Measurements from ENCODE around the gene CEMIP. TPM values are rescaled to one million over a fixed set of nuclear protein-coding genes. Genes with fewer than 3 reads are reported as not detected.

CEMIP gene
- total RNA-seq, 2 experiments from 2014 or later, result not detected

- H2AFZ ChIP-seq (ENCODE audit: low read length), result no peak overlapping the region
- H3K4me3 ChIP-seq (ENCODE audit: low read depth, low read length, poor library complexity, severe bottlenecking), result no peak overlapping the region
- no TSS peak for BruUV-seq (replicated peaks)
- no peaks in the 10 kb centered on the region for H3K36me3 ChIP-seq (ENCODE audit: insufficient read depth, low read length)
- no peaks in the 10 kb centered on the region for H3K9me3 ChIP-seq (ENCODE audit: low read length)
- no peaks in the 10 kb centered on the region for H3K9me2 ChIP-seq (ENCODE audit: insufficient read depth, low read length)
- TF ChIP-seq EZH2phosphoT487 (IDR thresholded peaks at IDR 0.05; ENCODE audit: borderline replicate concordance, low read depth, low read length), result no peak
- no peak for TF ChIP-seq CTCF (conservative IDR thresholded peaks at IDR 0.05; ENCODE audit: low read length)
- no peak overlapping the region for H3K4me2 ChIP-seq (ENCODE audit: low read length)
- H4K20me1 ChIP-seq (ENCODE audit: insufficient read depth, low read length), result no peaks in the 10 kb centered on the region
- H3K4me1 ChIP-seq (ENCODE audit: insufficient read depth, low read length, poor library complexity, severe bottlenecking), result no peaks in the 10 kb centered on the region
- H3K27ac ChIP-seq (ENCODE audit: low read depth, low read length, poor library complexity, severe bottlenecking), result no peak overlapping the region
- POLR2A ChIA-PET, result interaction anchor here (0.6 to 0.7 kb wide), 2 partner anchors 166 to 1306 kb away, joined by 3 read pairs; no protein-coding TSS in a partner anchor
- intact Hi-C loops (cut with micrococcal nuclease; ENCODE audit: unreplicated experiment), result no loop called here
- H3K79me2 ChIP-seq (ENCODE audit: insufficient read depth, low read depth, low read length), result no peaks in the 10 kb centered on the region
- CTCF ChIA-PET (ENCODE audit: unreplicated experiment), result no interaction called here
- DNase-seq (ENCODE audit: low spot score), result no peak
These were observed 9.4 kb downstream of the CEMIP start for GRCh38 chr15:80788536-80788935.

GRCh38 chr15:80789296-80789695, 10.1 kb downstream of the CEMIP start:
- CTCF ChIA-PET (ENCODE audit: unreplicated experiment), result no interaction called here

More at GRCh38 chr15:80789296-80789695, 10.1 kb downstream of the CEMIP start:
- H3K4me2 ChIP-seq (ENCODE audit: low read length), result no peak overlapping the region
- no peaks in the 10 kb centered on the region for H3K79me2 ChIP-seq (ENCODE audit: insufficient read depth, low read depth, low read length)
- DNase-seq (ENCODE audit: low spot score), result no peak
- H2AFZ ChIP-seq (ENCODE audit: low read length), result no peak overlapping the region
- no peaks in the 10 kb centered on the region for H3K9me3 ChIP-seq (ENCODE audit: low read length)
- H3K36me3 ChIP-seq (ENCODE audit: insufficient read depth, low read length), result no peaks in the 10 kb centered on the region
- POLR2A ChIA-PET, result interaction anchor here (0.6 kb wide), 1 partner anchor 85 kb away, joined by 3 read pairs; no protein-coding TSS in a partner anchor
- intact Hi-C loops (cut with micrococcal nuclease; ENCODE audit: unreplicated experiment), result no loop called here
- H3K9me2 ChIP-seq (ENCODE audit: insufficient read depth, low read length), result no peaks in the 10 kb centered on the region
- TF ChIP-seq EZH2phosphoT487 (IDR thresholded peaks at IDR 0.05; ENCODE audit: borderline replicate concordance, low read depth, low read length) (no peak), CTCF (conservative IDR thresholded peaks at IDR 0.05; ENCODE audit: low read length) (no peak)
- H3K27ac ChIP-seq (ENCODE audit: low read depth, low read length, poor library complexity, severe bottlenecking), result no peak overlapping the region
- no TSS peak for BruUV-seq (replicated peaks)
- H3K4me1 ChIP-seq (ENCODE audit: insufficient read depth, low read length, poor library complexity, severe bottlenecking), result no peaks in the 10 kb centered on the region
- no peak overlapping the region for H3K4me3 ChIP-seq (ENCODE audit: low read depth, low read length, poor library complexity, severe bottlenecking)
- H4K20me1 ChIP-seq (ENCODE audit: insufficient read depth, low read length), result no peaks in the 10 kb centered on the region

Measured in OCI-LY7 (cell line).